NCI-H345 (cell line): ENCODE results near the gene HSPA4.
"Not testable (repeated sequence)": the region's sequence is repeated elsewhere in the genome, so short reads cannot be mapped to it uniquely, and the experiment has no call there.

Experiments
- DNase-seq: peaks from one replicate; lab custom pipeline; 2025; lab: John Stamatoyannopoulos, UW

Gene HSPA4

DNA sequence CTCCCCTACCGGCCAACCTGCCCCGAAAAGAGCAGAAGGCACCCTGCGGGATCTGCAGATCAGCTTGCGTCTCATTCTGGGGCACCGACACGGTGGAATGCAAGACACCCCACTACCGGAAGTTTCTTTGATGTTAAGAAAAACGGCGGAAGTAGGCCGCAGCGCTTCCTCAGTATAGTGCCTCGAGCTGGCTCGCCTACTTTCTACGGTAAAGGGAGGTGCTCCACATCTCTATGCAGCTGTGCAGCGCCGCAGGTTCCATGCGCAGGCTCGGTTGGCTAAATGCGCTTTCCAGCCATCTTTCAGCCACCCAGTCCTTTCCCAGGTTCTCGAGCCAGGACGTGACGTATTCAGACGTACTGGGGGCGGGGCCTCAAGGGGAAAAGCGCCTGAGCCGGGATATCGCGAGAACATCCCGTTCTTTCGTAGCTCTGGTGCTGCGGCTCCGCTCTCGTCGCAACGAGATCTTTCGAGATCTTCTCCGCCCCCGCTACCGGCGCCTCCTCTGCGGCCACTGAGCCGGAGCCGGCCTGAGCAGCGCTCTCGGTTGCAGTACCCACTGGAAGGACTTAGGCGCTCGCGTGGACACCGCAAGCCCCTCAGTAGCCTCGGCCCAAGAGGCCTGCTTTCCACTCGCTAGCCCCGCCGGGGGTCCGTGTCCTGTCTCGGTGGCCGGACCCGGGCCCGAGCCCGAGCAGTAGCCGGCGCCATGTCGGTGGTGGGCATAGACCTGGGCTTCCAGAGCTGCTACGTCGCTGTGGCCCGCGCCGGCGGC lies at the start of gene HSPA4:
HSPA4 (plus strand) TSS at position 472 of the 775 bp plus-strand sequence; CDS start at position 710, 238 bp downstream.
- DNase-seq: peak; percentile 97

DNA sequence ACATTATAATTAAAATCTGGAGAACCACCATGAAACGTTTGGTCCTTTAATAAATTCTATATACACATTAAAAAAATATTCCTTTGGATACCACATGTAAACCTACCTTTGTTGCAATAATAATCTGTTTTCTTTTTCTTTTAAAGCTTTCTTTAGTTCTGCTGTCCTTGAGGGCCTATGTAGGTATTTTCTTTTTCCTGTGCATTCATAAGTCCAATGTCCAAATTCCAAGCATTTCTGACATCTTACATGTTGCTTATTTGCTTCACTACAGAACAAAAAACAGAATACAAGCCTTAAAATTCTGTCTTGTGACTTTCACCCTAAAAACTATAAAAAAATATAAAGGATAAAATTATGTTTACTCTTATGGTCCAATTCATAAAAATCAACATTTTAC lies 45.2 kb upstream of the HSPA4 start:
- no peak for DNase-seq

DNA sequence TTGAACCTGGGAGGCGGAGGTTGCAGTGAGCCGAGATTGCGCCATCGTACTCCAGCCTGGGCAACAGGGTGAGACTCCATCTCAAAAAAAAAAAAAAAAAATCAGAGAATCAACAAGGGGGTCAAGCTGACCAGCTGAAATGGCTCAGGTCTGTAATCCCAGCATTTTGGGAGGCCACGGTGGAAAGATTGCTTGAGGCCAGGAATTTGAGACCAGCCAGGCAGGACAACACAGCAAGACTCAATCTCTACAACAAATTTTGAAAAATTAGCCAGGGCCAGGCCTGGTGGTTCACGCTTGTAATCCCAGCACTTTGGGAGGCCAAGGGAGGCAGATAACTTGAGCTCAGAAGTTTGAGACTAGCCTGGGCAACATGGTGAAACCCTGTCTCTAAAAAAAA lies 43.4 kb upstream of the HSPA4 start:
- not testable (repeated sequence) for DNase-seq

DNA sequence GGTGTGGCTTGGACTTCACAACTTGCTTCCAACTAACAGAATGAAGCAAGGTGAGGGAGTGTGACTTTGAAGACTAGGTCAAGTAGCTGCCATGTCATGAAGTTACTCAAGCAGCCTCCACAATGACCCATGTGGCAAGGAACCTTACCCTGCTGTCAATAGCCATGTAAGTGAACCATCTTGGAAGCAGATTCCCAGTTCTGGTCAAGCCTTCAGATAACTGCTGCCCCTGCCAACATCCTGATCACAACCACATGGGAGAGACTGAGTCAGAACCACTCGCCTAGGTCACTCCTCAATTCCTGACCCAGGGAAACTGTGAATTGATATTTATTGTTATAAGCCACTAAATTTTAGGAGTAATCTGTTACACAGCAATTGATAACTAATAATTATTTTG lies 36.3 kb upstream of the HSPA4 start:
- no peak for DNase-seq

DNA sequence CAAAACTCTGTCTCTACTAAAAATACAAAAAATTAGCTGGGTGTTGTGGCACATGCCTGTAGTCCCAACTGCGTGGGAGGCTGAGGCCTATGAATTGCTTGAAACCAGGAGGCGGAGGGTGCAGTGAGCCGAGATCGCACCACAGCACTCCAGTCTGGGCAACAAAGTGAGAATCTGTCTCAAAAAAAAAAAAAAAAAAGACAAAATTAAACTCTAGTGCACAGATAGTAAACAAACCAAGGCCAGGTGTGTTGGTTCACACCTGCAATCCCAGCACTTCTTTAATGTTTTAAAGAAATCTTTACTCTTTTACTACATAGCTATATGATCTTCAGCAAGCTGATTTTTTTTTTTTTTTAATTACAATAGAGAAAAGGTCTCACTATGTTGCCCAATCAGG lies 33.8 kb upstream of the HSPA4 start:
- no peak for DNase-seq

DNA sequence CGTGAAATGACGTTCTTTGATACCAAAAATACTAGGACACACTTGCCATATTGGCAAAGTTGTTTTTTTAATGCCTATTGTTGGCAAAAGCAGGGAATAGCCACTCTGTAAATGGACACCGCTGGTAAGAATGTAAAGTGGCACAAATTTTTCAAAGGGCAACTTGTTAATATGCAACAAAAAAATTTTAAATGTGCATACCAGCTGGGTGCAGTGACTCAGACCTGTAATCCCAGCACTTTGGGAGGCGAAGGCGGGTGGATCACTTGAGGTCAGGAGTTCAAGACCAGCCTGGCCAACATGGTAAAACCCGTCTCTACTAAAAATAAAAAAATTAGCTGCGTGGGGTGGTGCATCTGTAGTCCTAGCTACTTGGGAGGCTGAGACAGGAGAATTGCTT lies 32.3 kb upstream of the HSPA4 start:
- DNase-seq: not testable (repeated sequence)

DNA sequence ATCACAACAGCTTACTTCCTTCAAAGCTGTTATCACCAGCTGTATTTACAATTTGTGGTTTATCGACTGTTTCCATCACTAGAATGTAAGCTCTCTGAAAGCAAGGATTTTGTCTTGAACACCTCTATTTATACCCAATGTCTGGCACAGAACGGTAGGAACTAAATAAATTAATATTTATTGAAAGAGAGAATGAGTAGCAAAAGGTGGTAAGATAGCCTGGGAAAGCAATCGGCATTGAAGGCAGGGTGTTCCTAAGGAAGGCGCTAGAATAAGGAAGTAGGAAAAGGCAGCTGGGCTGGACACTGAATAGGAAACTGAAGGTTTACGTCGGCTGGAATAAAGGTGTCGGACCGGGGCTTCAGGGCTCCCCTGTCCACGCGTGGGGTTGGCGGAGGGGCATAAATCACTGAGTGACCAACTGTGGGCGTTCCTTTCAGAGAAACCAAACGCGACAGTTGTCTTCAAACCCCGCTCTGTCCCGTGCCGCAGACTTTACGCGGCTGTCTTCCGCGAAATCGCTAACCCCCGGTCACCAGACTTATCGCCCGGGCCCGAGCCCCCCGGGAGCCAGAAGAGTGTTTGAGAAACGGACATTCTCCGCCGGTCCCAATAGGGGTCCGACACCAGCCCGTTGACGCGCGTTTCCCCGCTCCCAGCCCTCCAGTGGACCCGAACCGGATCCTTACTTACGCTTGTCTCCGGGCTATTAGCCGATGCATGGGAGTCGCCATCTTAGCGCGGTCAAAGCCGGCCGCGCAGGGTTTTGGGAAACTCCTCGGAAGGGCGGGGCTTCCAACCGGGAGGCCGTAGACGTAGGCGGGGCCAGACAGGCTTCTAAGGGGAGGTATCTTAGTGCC lies 25.8 kb upstream of the HSPA4 start, which contains the start of gene ZCCHC10:
ZCCHC10 (minus strand) TSS at position 746 of the 860 bp plus-strand sequence; CDS start at position 734, 12 bp downstream.
- DNase-seq: peak; percentile 93

DNA sequence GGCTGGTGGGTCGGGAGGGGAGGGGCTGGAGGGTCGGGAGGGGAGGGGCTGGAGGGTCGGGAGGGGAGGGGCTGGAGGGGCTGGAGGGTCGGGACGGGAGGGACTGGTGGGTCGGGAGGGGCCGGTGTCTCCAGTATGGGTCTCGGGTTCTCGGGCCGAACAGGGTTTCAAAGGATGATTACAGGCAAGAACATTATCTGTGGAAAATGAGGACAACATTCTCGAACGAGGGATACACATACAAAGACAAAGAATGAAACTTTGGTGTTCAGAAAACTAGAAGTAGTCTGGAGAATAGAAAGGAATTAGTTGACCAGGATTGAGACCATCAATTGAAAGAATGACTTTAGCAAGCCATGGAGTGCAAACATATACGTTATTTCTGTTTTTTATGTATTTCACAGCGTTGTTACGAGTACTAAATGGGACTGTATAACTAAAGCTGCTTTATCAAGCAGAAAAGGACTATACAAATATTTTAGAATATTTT lies 25.1 kb upstream of the HSPA4 start:
- no peak for DNase-seq

DNA sequence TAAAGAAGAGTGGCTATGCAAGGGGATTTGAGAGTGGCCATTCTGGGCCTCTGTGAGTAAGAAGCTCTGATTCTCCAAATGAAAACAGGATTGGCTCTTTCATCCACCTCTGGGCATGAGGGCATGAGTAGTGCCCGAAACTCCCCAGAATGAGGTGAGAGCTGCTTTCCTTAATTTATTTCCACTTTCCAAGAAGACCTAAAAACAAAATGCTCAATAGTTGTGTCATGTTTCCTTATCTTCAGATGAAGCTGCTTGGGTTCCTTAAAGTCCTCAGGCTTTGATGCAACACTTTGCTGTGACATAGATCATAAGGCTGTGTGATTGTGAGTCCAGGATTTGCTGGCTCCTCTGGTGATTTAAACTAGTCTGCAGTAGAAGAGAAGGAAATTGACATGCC lies 22.4 kb upstream of the HSPA4 start:
- DNase-seq: no peak

DNA sequence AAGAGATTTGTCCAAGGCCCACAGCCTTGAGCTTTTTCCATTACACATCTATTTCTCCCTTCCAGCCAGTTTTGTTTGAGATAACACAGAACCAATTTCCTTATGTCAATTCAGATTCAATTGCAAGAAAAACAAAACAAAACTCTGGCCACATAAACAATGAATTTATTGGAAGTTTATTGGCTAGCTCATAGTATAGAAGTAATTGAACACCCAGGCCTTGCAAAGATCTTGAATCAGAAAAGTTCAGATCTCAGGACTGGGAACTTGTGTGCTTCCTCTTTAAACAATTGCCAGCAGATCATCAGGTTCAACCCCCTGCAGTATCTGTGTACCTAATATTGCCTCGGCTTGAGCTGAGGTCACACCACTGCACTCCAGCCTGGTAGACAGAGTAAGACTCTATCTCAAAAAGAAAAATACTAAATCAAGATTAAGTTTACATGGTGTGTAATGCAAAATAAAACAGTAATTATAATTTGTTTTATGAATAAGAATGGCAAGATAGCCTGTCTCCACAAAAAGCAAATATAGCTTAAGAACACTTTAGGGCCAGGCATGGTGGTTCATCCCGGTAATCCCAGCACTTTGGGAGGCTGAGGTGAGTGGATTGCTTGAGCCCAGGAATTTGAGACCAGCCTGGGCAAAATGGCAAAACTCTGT lies 21.3 kb upstream of the HSPA4 start:
- DNase-seq: no peak

DNA sequence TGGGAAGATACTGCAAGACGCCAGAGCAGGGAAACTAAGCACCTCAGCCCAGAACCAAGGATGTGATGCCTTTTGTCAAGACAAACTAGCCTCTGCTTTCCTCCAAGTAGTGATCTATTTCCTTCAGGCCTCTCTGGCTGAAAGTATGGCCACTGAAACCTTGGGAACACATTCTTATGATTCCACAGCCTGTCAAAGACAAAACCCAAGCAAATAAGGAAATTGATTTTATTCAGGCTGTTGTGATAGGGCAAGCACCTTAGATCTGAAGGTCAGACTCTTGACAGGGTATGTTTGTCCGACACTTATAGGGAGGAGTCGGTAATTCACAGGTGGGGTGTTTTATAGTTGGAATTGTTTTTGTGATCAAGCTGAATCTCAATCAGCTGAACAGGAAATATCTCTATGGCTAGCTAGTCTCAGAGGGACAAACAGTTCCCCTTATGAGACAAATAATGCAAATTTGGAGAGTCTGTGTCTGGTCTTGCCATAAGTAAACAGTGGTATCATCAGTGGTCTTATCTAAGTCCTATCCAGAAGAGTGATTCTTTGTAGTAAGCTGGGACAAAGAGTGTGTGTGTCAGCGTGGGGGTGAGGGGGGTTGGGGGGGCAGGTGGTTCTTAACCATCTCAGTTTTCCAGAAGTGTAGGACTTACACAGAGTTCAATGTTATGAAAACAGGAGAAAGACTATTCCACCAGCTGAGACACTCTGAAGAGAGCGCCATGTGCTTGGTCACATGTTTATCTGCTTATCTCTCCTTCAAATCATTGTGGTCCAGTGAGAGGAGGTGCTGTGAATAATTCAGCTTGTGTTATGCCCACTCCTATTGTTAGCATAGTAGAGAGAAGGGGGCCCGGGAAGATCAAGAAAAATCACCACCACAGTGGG lies 18.7 kb upstream of the HSPA4 start:
- no peak for DNase-seq

DNA sequence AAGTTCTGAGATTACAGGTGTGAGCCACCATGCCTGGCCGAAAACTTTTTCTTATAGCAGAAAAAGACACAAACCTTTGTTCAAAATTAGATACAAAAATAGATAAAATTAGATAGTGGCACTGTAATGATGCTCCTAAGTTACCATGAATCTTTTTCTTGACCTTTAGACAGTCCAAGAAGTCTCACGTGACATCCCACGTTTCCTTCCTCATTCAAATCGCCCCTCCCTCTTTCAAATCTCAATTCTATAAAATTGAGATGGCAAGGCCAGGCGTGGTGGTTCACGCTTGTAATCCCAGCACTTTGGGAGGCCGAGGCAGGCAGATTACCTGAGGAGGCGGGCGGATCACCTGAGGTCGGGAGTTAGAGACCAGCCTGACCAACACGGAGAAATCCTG lies 17.7 kb upstream of the HSPA4 start:
- no peak for DNase-seq

DNA sequence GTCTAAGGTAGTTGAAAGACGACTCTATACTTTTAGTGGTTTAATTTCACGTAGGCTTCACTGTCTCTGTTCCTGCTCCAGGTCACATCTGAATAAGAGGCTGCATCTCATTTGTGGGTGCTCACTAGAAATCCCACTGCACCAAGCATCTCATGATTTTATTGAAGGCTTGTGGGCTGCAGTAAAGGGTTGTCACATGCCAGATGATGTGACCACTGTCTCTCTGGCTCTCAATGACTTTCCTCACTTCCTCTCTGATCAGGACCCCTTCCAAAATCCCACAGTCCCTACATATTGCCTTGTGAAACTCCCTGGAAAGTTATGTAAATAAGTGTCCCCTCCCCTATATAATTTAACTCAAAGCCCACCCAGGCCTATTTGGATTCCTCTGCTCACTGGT lies 16.6 kb upstream of the HSPA4 start:
- DNase-seq: no peak

DNA sequence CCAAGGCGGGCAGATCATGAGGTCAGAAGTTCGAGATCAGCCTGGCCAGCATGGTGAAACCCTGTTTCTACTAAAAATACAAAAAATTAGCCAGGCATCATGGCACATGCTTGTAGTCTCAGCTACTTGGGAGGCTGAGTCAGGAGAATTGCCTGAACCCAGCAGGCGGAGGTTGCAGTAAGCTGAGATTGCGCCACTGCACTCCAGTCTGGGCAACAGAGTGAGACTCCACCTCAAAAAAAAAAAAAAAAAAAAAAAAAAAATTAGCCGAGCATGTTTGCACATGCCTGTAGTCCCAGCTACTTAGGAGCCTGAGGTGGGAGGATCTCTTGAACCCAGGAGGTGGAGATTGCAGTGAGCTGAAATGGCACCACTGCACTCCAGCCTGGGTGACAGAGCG lies 15.1 kb upstream of the HSPA4 start:
- not testable (repeated sequence) for DNase-seq

DNA sequence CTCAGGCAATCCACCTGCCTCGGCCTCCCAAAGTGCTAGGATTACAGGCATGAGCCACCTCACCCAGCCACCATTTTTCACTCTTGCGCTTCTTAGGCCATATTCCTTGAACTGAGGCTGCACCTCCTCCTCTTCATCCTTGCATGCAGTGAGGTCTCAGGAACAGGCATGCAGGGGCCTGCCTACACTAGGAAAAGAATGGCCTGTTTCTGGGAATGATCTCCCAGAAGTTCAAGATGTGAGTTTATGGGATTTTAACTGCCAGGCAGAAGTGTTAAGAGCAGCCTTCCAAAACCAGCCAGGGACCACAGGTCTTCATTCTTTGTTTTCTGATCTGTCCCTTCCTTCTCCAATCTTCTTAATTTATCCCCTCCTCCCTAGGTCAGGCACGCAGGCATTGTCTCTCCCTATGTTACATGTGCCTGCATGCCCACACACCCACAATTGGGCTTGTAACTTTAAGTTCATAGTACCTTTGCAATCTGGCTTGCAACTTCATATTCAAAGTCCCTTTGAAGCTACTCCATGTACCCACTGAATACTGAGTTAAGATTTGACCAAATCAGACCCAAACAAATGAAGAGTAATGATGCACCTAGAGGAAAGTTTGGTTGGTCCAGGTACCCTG lies 10.5 kb upstream of the HSPA4 start:
- DNase-seq: no peak

DNA sequence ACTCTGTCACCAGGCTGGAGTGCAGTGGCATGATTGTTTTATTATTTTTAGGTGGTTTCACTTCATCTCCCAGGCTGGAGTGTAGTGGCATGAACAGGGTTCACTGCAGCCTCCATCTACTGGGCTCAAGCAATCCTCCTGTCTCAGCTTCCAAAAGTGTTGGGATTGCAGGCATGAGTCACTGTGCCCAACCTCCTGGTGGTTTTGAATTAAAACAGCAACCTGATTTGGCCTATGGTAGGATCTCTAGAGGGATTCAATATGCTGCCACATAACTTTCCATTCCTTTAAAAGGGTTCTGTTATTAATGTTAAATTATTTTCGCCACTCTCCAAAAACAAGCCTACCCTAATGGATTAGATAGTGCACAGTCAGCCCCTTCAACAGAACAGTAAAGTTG lies 9.9 kb upstream of the HSPA4 start:
- no peak for DNase-seq

DNA sequence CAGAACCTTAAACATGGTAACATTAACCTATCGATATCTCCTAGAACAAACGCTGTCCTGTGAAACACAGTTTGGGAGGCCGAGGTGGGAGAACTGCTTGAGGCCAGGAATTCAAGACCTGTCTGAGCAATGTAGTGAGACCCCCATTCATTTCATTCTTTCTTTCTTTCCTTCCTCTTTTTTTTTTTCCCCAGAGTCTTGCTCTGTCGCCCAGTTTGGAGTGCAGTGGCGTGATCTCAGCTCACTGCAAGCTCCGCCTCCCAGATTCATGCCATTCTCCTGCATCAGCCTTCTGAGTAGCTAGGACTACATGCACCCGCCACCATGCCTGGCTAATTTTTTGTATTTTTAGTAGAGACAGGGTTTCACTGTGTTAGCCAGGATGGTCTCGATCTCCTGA lies 5.3 kb upstream of the HSPA4 start:
- DNase-seq: not testable (repeated sequence)

DNA sequence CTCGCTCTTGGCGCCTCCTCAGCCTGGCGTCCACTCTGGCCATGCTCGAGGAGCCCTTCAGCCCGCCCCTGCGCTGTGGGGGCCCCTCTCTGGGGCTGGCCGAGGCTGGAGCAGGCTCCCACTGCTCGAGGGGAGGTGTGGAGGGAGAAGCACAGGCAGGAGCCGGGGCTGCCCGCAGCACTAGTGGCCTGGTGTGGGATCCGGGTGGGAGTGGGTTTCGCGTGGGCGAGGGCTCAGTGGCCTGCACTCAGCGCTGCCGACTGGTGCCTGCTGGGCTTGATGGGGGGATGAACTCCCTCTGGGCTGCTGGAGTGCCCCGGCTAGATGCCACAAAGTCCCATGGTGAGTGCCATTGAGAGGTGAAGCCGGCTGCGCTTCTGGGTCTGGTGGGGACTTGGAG lies 4.4 kb upstream of the HSPA4 start:
- DNase-seq: no peak

DNA sequence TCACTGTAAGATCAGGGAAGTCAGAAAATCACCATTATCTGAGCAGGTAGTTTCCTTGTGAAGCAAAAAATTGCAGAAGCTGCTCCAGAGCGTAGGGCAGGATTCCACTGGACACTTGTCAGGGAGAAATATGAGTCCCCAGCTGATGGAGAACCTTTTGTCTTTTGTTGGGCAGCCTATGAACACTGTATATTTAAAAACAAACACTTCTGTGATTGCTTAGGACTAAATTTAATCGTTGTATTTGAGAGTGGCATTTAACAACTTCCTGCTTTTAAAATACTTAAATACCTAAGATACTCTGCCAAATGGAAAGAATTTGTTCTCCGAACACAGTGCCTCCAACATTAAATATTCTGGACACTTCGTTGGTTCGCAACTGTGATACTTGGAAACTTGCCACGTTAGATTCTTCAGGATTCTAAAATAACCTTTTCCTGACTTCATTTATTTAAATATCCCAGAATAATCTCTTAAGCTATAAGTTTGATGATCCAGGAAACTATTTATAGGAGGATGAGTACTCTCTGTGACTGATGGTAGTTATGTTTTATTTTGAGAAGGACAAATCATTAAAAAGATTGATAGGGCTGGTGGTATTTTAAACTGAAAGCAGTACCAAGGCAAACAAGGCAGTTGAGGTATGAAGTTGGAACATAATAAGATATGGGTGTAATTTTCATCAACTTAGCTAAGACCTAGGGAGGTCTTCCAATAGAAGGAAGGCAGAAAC lies 2.7 kb upstream of the HSPA4 start:
- no peak for DNase-seq

DNA sequence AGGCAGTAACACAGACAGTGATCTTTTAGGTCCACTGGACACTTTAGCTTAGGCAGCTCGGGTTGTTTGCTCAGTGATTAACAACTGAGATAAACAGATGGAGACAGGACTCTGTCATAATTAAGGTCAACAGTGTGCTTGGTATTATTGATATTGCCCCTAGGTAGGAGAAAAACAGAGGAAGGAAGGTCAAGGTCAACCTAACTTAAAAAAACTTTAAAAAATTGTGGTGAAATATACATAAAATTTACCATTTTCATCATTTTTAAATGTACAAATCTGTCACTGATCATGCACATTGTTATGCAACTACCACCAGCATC lies 2.1 kb upstream of the HSPA4 start:
- DNase-seq: no peak
